Measurements from ENCODE around the gene LIG3.
"Not testable (repeated sequence)": the region's sequence is repeated elsewhere in the genome, so short reads cannot be mapped to it uniquely, and the experiment has no call there.

DNA sequence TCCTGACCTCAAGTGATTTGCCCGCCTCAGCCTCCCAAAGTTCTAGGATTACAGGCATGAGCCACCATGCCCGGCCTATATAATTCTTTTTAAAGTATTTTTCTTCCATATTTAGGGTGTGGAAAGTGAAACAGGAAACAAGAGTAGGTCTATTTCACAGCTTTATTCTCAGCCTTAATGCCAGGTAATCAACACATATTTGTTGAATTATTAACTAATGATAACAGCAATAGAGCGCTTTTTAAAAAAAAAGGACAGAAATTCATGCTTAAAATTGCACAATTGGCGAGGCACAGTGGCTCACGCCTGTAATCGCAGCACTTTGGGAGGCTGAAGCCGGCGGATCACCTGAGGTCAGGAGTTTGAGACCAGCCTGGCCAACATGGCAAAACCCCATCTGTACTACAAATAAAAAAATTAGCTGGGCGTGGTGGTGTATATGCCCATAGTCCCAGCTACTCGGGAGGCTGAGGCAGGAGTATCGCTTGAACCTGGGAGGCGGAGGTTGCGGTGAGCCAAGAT lies 65.2 kb downstream of the LIG3 start:
- not testable (repeated sequence) for TF ChIP-seq ZNF565 (CRISPR knock-in tag; conservative IDR thresholded peaks at IDR 0.05; ENCODE audit: low read depth); ARNTL (CRISPR knock-in tag; IDR thresholded peaks at IDR 0.05; ENCODE audit: borderline replicate concordance, low read depth); CREB5 (CRISPR knock-in tag; IDR thresholded peaks at IDR 0.05; ENCODE audit: low read depth); BACH2 (CRISPR knock-in tag; IDR thresholded peaks at IDR 0.05; ENCODE audit: borderline replicate concordance)
